ENCODE measurements around the gene CLIP1. TPM values are rescaled to one million over a fixed set of nuclear protein-coding genes. Genes with fewer than 3 reads are reported as not detected.
A peak's percentile ranks its signal among the peaks of the same experiment; 100 is the strongest.
"Not testable (repeated sequence)": the region's sequence is repeated elsewhere in the genome, so short reads cannot be mapped to it uniquely, and the experiment has no call there.

CLIP1 gene
- total RNA-seq, 1 experiment from 2014 or later: 62.2 TPM

DNA sequence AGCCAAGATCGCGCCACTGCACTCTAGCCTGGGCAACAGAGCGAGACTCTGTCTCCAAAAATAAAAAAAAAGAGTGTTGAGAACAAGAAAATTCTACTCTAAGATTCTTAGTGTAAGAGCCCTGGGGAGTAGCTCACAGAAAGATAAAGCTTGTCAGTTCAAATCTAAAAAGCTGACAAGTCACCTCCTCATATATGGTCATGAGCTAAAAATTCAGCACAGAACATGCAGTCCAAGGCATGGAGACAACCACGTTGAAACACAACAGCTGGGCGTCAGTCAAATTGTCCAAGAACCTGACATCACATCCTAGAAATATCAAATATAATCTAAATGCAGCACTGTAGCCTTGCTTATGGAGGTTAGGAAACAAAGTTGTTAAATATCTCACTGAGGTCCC lies 47.8 kb downstream of the CLIP1 start:
- Histone ChIP-seq H3K9me3 (ENCODE audit: low read depth, low read length, poor library complexity, severe bottlenecking) (no peaks in the 10 kb centered on the region), H3K27ac (ENCODE audit: low read depth, low read length, poor library complexity, severe bottlenecking) (no peak overlapping the region), H3K4me3 (ENCODE audit: low read depth, low read length, poor library complexity, severe bottlenecking) (no peak overlapping the region), H3K4me1 (ENCODE audit: insufficient read depth, low read length, poor library complexity, severe bottlenecking) (no peaks in the 10 kb centered on the region), H3K27me3 (replicated peaks; ENCODE audit: insufficient read depth, low read depth, low read length, poor library complexity) (no peaks in the 10 kb centered on the region), H3K36me3 (ENCODE audit: insufficient read depth, low read length, poor library complexity, severe bottlenecking) (peaks cover 11% of the 10 kb centered on the region)
- no peak for TF ChIP-seq EZH2 (IDR thresholded peaks at IDR 0.05; ENCODE audit: borderline replicate concordance, low read depth, low read length, poor library complexity, severe bottlenecking)
- TF ChIP-seq, protein P1, sequence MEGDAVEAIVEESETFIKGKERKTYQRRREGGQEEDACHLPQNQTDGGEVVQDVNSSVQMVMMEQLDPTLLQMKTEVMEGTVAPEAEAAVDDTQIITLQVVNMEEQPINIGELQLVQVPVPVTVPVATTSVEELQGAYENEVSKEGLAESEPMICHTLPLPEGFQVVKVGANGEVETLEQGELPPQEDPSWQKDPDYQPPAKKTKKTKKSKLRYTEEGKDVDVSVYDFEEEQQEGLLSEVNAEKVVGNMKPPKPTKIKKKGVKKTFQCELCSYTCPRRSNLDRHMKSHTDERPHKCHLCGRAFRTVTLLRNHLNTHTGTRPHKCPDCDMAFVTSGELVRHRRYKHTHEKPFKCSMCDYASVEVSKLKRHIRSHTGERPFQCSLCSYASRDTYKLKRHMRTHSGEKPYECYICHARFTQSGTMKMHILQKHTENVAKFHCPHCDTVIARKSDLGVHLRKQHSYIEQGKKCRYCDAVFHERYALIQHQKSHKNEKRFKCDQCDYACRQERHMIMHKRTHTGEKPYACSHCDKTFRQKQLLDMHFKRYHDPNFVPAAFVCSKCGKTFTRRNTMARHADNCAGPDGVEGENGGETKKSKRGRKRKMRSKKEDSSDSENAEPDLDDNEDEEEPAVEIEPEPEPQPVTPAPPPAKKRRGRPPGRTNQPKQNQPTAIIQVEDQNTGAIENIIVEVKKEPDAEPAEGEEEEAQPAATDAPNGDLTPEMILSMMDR (conservative IDR thresholded peaks at IDR 0.05; ENCODE audit: low read depth, low read length): no peak
- BruUV-seq (replicated peaks): no TSS peak
- POLR2A ChIA-PET (ENCODE audit: low non-redundant PET): interaction anchor here (0.8 kb wide), 1 partner anchor 182 kb away, joined by 8 read pairs; no protein-coding TSS in a partner anchor
- intact Hi-C loops (cut with micrococcal nuclease; ENCODE audit: unreplicated experiment): no loop called here
- DNase-seq (ENCODE audit: low spot score): no peak
- CTCF ChIA-PET: no interaction called here

GRCh38 chr12:122371475-122372045 lies 50.9 kb downstream of the CLIP1 start:
- TF ChIP-seq EZH2 (IDR thresholded peaks at IDR 0.05; ENCODE audit: borderline replicate concordance, low read depth, low read length, poor library complexity, severe bottlenecking): no peak
- TF ChIP-seq, protein P1 (conservative IDR thresholded peaks at IDR 0.05; ENCODE audit: low read depth, low read length): no peak
- ChIA-PET CTCF (no interaction called here), POLR2A (ENCODE audit: low non-redundant PET) (no interaction called here)
- no peak for DNase-seq (ENCODE audit: low spot score)
- BruUV-seq (replicated peaks): no TSS peak
- H3K4me1 ChIP-seq (ENCODE audit: insufficient read depth, low read length, poor library complexity, severe bottlenecking): peaks cover 27% of the 10 kb centered on the region
- intact Hi-C loops (cut with micrococcal nuclease; ENCODE audit: unreplicated experiment): no loop called here
- H3K4me3 ChIP-seq (ENCODE audit: low read depth, low read length, poor library complexity, severe bottlenecking): no peak overlapping the region
- H3K36me3 ChIP-seq (ENCODE audit: insufficient read depth, low read length, poor library complexity, severe bottlenecking): peaks cover 3% of the 10 kb centered on the region
- no peaks in the 10 kb centered on the region for H3K9me3 ChIP-seq (ENCODE audit: low read depth, low read length, poor library complexity, severe bottlenecking)
- peak overlapping the region; percentile 17 for H3K27ac ChIP-seq (ENCODE audit: low read depth, low read length, poor library complexity, severe bottlenecking)
- no peaks in the 10 kb centered on the region for H3K27me3 ChIP-seq (replicated peaks; ENCODE audit: insufficient read depth, low read depth, low read length, poor library complexity)

- intact Hi-C loops (cut with micrococcal nuclease; ENCODE audit: unreplicated experiment): no loop called here
- no TSS peak for BruUV-seq (replicated peaks)
- CTCF ChIA-PET: interaction anchor here (0.6 to 0.7 kb wide), 2 partner anchors 45 to 575 kb away, joined by 3 to 9 read pairs; partner anchors contain the start of gene RHOF
- no peaks in the 10 kb centered on the region for H3K27me3 ChIP-seq (replicated peaks; ENCODE audit: insufficient read depth, low read depth, low read length, poor library complexity)
- peak overlapping the region; percentile 89 for H3K27ac ChIP-seq (ENCODE audit: low read depth, low read length, poor library complexity, severe bottlenecking)
- DNase-seq (ENCODE audit: low spot score): peak; percentile 78
- POLR2A ChIA-PET (ENCODE audit: low non-redundant PET): interaction anchor here (0.6 to 0.7 kb wide), 2 partner anchors 38 to 1872 kb away, joined by 4 to 8 read pairs; no protein-coding TSS in a partner anchor
- no peak overlapping the region for H3K4me3 ChIP-seq (ENCODE audit: low read depth, low read length, poor library complexity, severe bottlenecking)
- H3K36me3 ChIP-seq (ENCODE audit: insufficient read depth, low read length, poor library complexity, severe bottlenecking): no peaks in the 10 kb centered on the region
- peaks cover 33% of the 10 kb centered on the region for H3K4me1 ChIP-seq (ENCODE audit: insufficient read depth, low read length, poor library complexity, severe bottlenecking)
- no peaks in the 10 kb centered on the region for H3K9me3 ChIP-seq (ENCODE audit: low read depth, low read length, poor library complexity, severe bottlenecking)
- TF ChIP-seq, protein P1 (conservative IDR thresholded peaks at IDR 0.05; ENCODE audit: low read depth, low read length): no peak
- no peak for TF ChIP-seq EZH2 (IDR thresholded peaks at IDR 0.05; ENCODE audit: borderline replicate concordance, low read depth, low read length, poor library complexity, severe bottlenecking)
These were observed 54.0 kb downstream of the CLIP1 start for GRCh38 chr12:122368361-122369073.

DNA sequence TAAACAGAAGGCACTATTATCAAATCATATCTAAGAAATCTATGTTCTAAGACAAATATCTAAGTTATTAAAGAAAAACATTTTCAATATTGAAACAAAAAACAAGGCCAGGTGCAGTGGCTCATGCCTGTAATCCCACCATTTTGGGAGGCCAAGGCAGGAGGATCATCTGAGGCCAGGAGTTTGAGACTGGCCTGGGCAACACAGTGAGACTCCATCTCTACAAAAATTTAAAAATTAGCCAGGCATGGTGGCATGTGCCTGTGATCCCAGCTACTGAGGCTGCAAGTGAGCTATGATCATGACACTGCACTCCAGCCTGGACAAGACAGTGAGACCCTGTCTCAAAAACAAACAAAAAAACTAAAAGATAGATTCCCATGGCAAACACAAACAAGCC lies 54.8 kb downstream of the CLIP1 start:
- BruUV-seq (replicated peaks); CTCF ChIA-PET; intact Hi-C loops (cut with micrococcal nuclease; ENCODE audit: unreplicated experiment); H3K36me3 ChIP-seq (ENCODE audit: insufficient read depth, low read length, poor library complexity, severe bottlenecking); DNase-seq (ENCODE audit: low spot score); H3K27me3 ChIP-seq (replicated peaks; ENCODE audit: insufficient read depth, low read depth, low read length, poor library complexity); H3K9me3 ChIP-seq (ENCODE audit: low read depth, low read length, poor library complexity, severe bottlenecking); POLR2A ChIA-PET (ENCODE audit: low non-redundant PET): not testable (repeated sequence)
- peaks cover 33% of the 10 kb centered on the region for H3K4me1 ChIP-seq (ENCODE audit: insufficient read depth, low read length, poor library complexity, severe bottlenecking)
- H3K4me3 ChIP-seq (ENCODE audit: low read depth, low read length, poor library complexity, severe bottlenecking): peak overlapping the region; percentile 3
- peak overlapping the region; percentile 89 for H3K27ac ChIP-seq (ENCODE audit: low read depth, low read length, poor library complexity, severe bottlenecking)

All from A673 (cell line).